GM19238 (cell line): ENCODE data around the gene TPO.
"Not testable (repeated sequence)": the region's sequence is repeated elsewhere in the genome, so short reads cannot be mapped to it uniquely, and the experiment has no call there.

ENCODE experiments used
- DNase-seq: peaks from one replicate; pipeline ENCODE4 v3.0.0; 2011; ENCODE audit warnings: low spot score; ENCODE audit not compliant: insufficient read length

TPO gene

GRCh38 chr2:1405124-1405523 is 8.1 kb upstream of the TPO start:
- DNase-seq = no peak

- DNase-seq = no peak
These were observed 7.3 kb upstream of the TPO start for GRCh38 chr2:1405967-1406366.

- DNase-seq = no peak
These were observed 6.8 kb upstream of the TPO start for GRCh38 chr2:1406434-1406833.

- DNase-seq = no peak
These were observed 5.2 kb upstream of the TPO start for GRCh38 chr2:1407950-1408675.

GRCh38 chr2:1414121-1414520 is 858 bp downstream of the TPO start:
- no peak for DNase-seq

GRCh38 chr2:1414901-1415300 is 1.6 kb downstream of the TPO start:
- not testable (repeated sequence) for DNase-seq

- DNase-seq = no peak
These were observed 2.2 kb downstream of the TPO start for GRCh38 chr2:1415501-1415900.

- DNase-seq = no peak
These were observed 5.3 kb downstream of the TPO start for GRCh38 chr2:1418566-1418965.

- no peak for DNase-seq
These were observed 7.7 kb downstream of the TPO start for GRCh38 chr2:1420746-1421480.

GRCh38 chr2:1421731-1422130 is 8.5 kb downstream of the TPO start:
- DNase-seq = no peak

- DNase-seq = no peak
These were observed 8.9 kb downstream of the TPO start for GRCh38 chr2:1422131-1422530.

GRCh38 chr2:1422716-1423285 is 9.5 kb downstream of the TPO start:
- no peak for DNase-seq

GRCh38 chr2:1427086-1427485 is 13.8 kb downstream of the TPO start:
- DNase-seq = no peak

GRCh38 chr2:1429895-1430294 is 16.6 kb downstream of the TPO start:
- no peak for DNase-seq

GRCh38 chr2:1430491-1430890 is 17.2 kb downstream of the TPO start:
- DNase-seq = no peak

- no peak for DNase-seq
These were observed 18.7 kb downstream of the TPO start for GRCh38 chr2:1431886-1432400.

GRCh38 chr2:1432726-1433125 is 19.5 kb downstream of the TPO start:
- no peak for DNase-seq

GRCh38 chr2:1436369-1436768 is 23.1 kb downstream of the TPO start:
- DNase-seq = no peak

GRCh38 chr2:1437101-1437500 is 23.8 kb downstream of the TPO start:
- no peak for DNase-seq

- no peak for DNase-seq
These were observed 24.3 kb downstream of the TPO start for GRCh38 chr2:1437537-1437936.

GRCh38 chr2:1438972-1439371 is 25.7 kb downstream of the TPO start:
- DNase-seq = no peak

- no peak for DNase-seq
These were observed 27.3 kb downstream of the TPO start for GRCh38 chr2:1440581-1440980.
